Central memory CD8-positive, alpha-beta T cell (primary cell): ENCODE measurements around the gene TCF21.
"Not testable (repeated sequence)": the region's sequence is repeated elsewhere in the genome, so short reads cannot be mapped to it uniquely, and the experiment has no call there.

Source experiments
- ATAC-seq: fragments of 150-1000 bp; cut with Tn5 transposase; replicated peaks from 2 replicates; pipeline ENCODE4 v1.10.0; 2022; ENCODE audit warnings: mild to moderate bottlenecking, moderate FRiP score, moderate number of reproducible peaks; ENCODE audit not compliant: poor library complexity, severe bottlenecking; ENCODE audit errors: extremely low read depth
- DNase-seq, 2 donors: peaks; one replicate each; pipeline ENCODE4 v3.0.0; 2021; ENCODE audit warnings: low spot score in 2 of 2
- H3K27ac Mint-ChIP-seq: one replicate; pipeline ENCODE4 v1.8.0; 2022; ENCODE audit warnings: low read depth, mild to moderate bottlenecking, moderate library complexity, mixed read lengths
- H3K27me3 Mint-ChIP-seq: one replicate; pipeline ENCODE4 v1.8.0; 2022; ENCODE audit warnings: mixed read lengths
- H3K36me3 Mint-ChIP-seq: one replicate; pipeline ENCODE4 v1.8.0; 2022; ENCODE audit warnings: mild to moderate bottlenecking, moderate library complexity, mixed read lengths; ENCODE audit not compliant: insufficient read depth
- H3K4me1 Mint-ChIP-seq: one replicate; pipeline ENCODE4 v1.8.0; 2022; ENCODE audit warnings: mixed read lengths
- H3K4me3 Mint-ChIP-seq: one replicate; pipeline ENCODE4 v1.8.0; 2022; ENCODE audit warnings: mild to moderate bottlenecking, moderate library complexity, mixed read lengths
- H3K9me3 Mint-ChIP-seq: one replicate; pipeline ENCODE4 v1.8.0; 2022; ENCODE audit warnings: mixed read lengths

The TCF21 gene

GRCh38 chr6:133888929-133889556 lies at the start of gene TCF21:
Gene TCF21, plus strand, starts transcription at chr6:133889113. Its CDS starts 285 bp downstream, at chr6:133889398.
- Mint-ChIP-seq H3K9me3 (no peaks in the 10 kb centered on the region), H3K4me3 (no peak within 1 kb of the TSS), H3K36me3 (peaks cover 6% of the 10 kb centered on the region), H3K27me3 (peaks cover 100% of the 10 kb centered on the region), H3K4me1 (peaks cover 31% of the 10 kb centered on the region), H3K27ac (no peak within 1 kb of the TSS)
- no peak for DNase-seq
- no peak for ATAC-seq

GRCh38 chr6:133841176-133841575 lies 47.7 kb upstream of the TCF21 start:
- H3K9me3 Mint-ChIP-seq, result no peaks in the 10 kb centered on the region
- H3K27ac Mint-ChIP-seq, result no peak overlapping the region
- H3K4me1 Mint-ChIP-seq, result no peaks in the 10 kb centered on the region
- no peak overlapping the region for H3K4me3 Mint-ChIP-seq
- DNase-seq (no peak), ATAC-seq (no peak)
- H3K36me3 Mint-ChIP-seq, result peaks cover 3% of the 10 kb centered on the region
- H3K27me3 Mint-ChIP-seq, result peaks cover 29% of the 10 kb centered on the region

- H3K27me3 Mint-ChIP-seq, result peaks cover 37% of the 10 kb centered on the region
- H3K9me3 Mint-ChIP-seq, result no peaks in the 10 kb centered on the region
- ATAC-seq (no peak), DNase-seq (no peak)
- H3K36me3 Mint-ChIP-seq, result peaks cover 2% of the 10 kb centered on the region
- no peak overlapping the region for H3K27ac Mint-ChIP-seq
- H3K4me3 Mint-ChIP-seq, result no peak overlapping the region
- H3K4me1 Mint-ChIP-seq, result no peaks in the 10 kb centered on the region
Observed at GRCh38 chr6:133843098-133843497, 45.8 kb upstream of the TCF21 start.

GRCh38 chr6:133844709-133845108 lies 44.2 kb upstream of the TCF21 start:
- no peak overlapping the region for H3K4me3 Mint-ChIP-seq
- H3K27me3 Mint-ChIP-seq, result peaks cover 23% of the 10 kb centered on the region
- H3K4me1 Mint-ChIP-seq, result no peaks in the 10 kb centered on the region
- H3K36me3 Mint-ChIP-seq, result no peaks in the 10 kb centered on the region
- no peaks in the 10 kb centered on the region for H3K9me3 Mint-ChIP-seq
- no peak overlapping the region for H3K27ac Mint-ChIP-seq
- DNase-seq (no peak), ATAC-seq (no peak)

GRCh38 chr6:133854041-133854363 lies 34.9 kb upstream of the TCF21 start:
- H3K27ac Mint-ChIP-seq, result no peak overlapping the region
- peaks cover 83% of the 10 kb centered on the region for H3K27me3 Mint-ChIP-seq
- no peak for ATAC-seq
- no peak overlapping the region for H3K4me3 Mint-ChIP-seq
- peaks cover 6% of the 10 kb centered on the region for H3K4me1 Mint-ChIP-seq
- peaks cover 1% of the 10 kb centered on the region for H3K36me3 Mint-ChIP-seq
- peaks cover 4% of the 10 kb centered on the region for H3K9me3 Mint-ChIP-seq
- DNase-seq, result no peak

- H3K36me3 Mint-ChIP-seq, result peaks cover 1% of the 10 kb centered on the region
- H3K9me3 Mint-ChIP-seq, result peaks cover 4% of the 10 kb centered on the region
- H3K27ac Mint-ChIP-seq, result no peak overlapping the region
- no peak overlapping the region for H3K4me3 Mint-ChIP-seq
- DNase-seq, result no peak
- peaks cover 6% of the 10 kb centered on the region for H3K4me1 Mint-ChIP-seq
- ATAC-seq, result no peak
- H3K27me3 Mint-ChIP-seq, result peaks cover 90% of the 10 kb centered on the region
Observed at GRCh38 chr6:133854364-133855275, 34.3 kb upstream of the TCF21 start.

- no peak overlapping the region for H3K4me3 Mint-ChIP-seq
- ATAC-seq (no peak), DNase-seq (no peak)
- H3K9me3 Mint-ChIP-seq, result peaks cover 4% of the 10 kb centered on the region
- H3K4me1 Mint-ChIP-seq, result peaks cover 6% of the 10 kb centered on the region
- H3K27me3 Mint-ChIP-seq, result peaks cover 90% of the 10 kb centered on the region
- H3K36me3 Mint-ChIP-seq, result peaks cover 1% of the 10 kb centered on the region
- no peak overlapping the region for H3K27ac Mint-ChIP-seq
Observed at GRCh38 chr6:133855276-133855990, 33.5 kb upstream of the TCF21 start.

GRCh38 chr6:133855991-133856370 lies 32.9 kb upstream of the TCF21 start:
- ATAC-seq (no peak), DNase-seq (no peak)
- Mint-ChIP-seq H3K36me3 (peaks cover 1% of the 10 kb centered on the region), H3K27me3 (peaks cover 90% of the 10 kb centered on the region), H3K9me3 (peaks cover 4% of the 10 kb centered on the region), H3K4me3 (no peak overlapping the region), H3K27ac (no peak overlapping the region), H3K4me1 (peaks cover 6% of the 10 kb centered on the region)

- Mint-ChIP-seq H3K27me3 (peaks cover 90% of the 10 kb centered on the region), H3K36me3 (peaks cover 1% of the 10 kb centered on the region), H3K9me3 (peaks cover 1% of the 10 kb centered on the region), H3K4me1 (peaks cover 6% of the 10 kb centered on the region), H3K27ac (no peak overlapping the region), H3K4me3 (no peak overlapping the region)
- ATAC-seq, result no peak
- DNase-seq, result no peak
Observed at GRCh38 chr6:133856911-133857310, 32.0 kb upstream of the TCF21 start.

- ATAC-seq, result no peak
- Mint-ChIP-seq H3K27ac (no peak overlapping the region), H3K27me3 (peaks cover 90% of the 10 kb centered on the region), H3K4me3 (no peak overlapping the region), H3K4me1 (peaks cover 6% of the 10 kb centered on the region), H3K36me3 (peaks cover 1% of the 10 kb centered on the region), H3K9me3 (peaks cover 9% of the 10 kb centered on the region)
- no peak for DNase-seq
Observed at GRCh38 chr6:133857696-133858095, 31.2 kb upstream of the TCF21 start.

- H3K36me3 Mint-ChIP-seq, result not testable (repeated sequence)
Observed at GRCh38 chr6:133861337-133861736, 27.6 kb upstream of the TCF21 start.

GRCh38 chr6:133863228-133863627 lies 25.7 kb upstream of the TCF21 start:
- H3K27ac Mint-ChIP-seq, result no peak overlapping the region
- DNase-seq, result no peak
- H3K4me3 Mint-ChIP-seq, result no peak overlapping the region
- no peak for ATAC-seq
- peaks cover 1% of the 10 kb centered on the region for H3K36me3 Mint-ChIP-seq
- peaks cover 87% of the 10 kb centered on the region for H3K27me3 Mint-ChIP-seq
- H3K4me1 Mint-ChIP-seq, result no peaks in the 10 kb centered on the region
- peaks cover 26% of the 10 kb centered on the region for H3K9me3 Mint-ChIP-seq

More at GRCh38 chr6:133861337-133861736, 27.6 kb upstream of the TCF21 start:
- not testable (repeated sequence) for H3K27ac Mint-ChIP-seq, H3K4me3 Mint-ChIP-seq, ATAC-seq, H3K4me1 Mint-ChIP-seq, DNase-seq
- H3K9me3 Mint-ChIP-seq, result peaks cover 26% of the 10 kb centered on the region
- H3K27me3 Mint-ChIP-seq, result peaks cover 87% of the 10 kb centered on the region
